ENCODE data around the gene BEST2.
"Not testable (repeated sequence)": the region's sequence is repeated elsewhere in the genome, so short reads cannot be mapped to it uniquely, and the experiment has no call there.

Gene BEST2

GRCh38 chr19:12788042-12788681 is 36.6 kb downstream of the BEST2 start:
- DNase-seq (ENCODE audit: low spot score): no peak

- peak; percentile 55 for DNase-seq (ENCODE audit: low spot score)
Observed at GRCh38 chr19:12788682-12789097, 37.1 kb downstream of the BEST2 start.

GRCh38 chr19:12789098-12789903 is 37.7 kb downstream of the BEST2 start:
- DNase-seq (ENCODE audit: low spot score): peak; percentile 3

GRCh38 chr19:12789904-12790619 is 38.5 kb downstream of the BEST2 start:
- peak; percentile 95 for DNase-seq (ENCODE audit: low spot score)

- peak; percentile 1 for DNase-seq (ENCODE audit: low spot score)
Observed at GRCh38 chr19:12790628-12791344, 39.2 kb downstream of the BEST2 start.

- DNase-seq (ENCODE audit: low spot score): peak; percentile 93
Observed at GRCh38 chr19:12791345-12792050, 39.9 kb downstream of the BEST2 start, which contains the start of gene JUNB. TSS of gene JUNB (plus strand) at chr19:12791486. CDS start at chr19:12791772, 286 bp downstream.

- DNase-seq (ENCODE audit: low spot score): peak; percentile 2
Observed at GRCh38 chr19:12792051-12792852, 40.7 kb downstream of the BEST2 start.

- DNase-seq (ENCODE audit: low spot score): no peak
Observed at GRCh38 chr19:12792853-12793289, 41.3 kb downstream of the BEST2 start.

GRCh38 chr19:12793290-12794195 is 42.0 kb downstream of the BEST2 start:
- DNase-seq (ENCODE audit: low spot score): peak; percentile 97

GRCh38 chr19:12794196-12794941 is 42.8 kb downstream of the BEST2 start:
- DNase-seq (ENCODE audit: low spot score): peak; percentile 2

- no peak for DNase-seq (ENCODE audit: low spot score)
Observed at GRCh38 chr19:12794971-12795381, 43.4 kb downstream of the BEST2 start.

GRCh38 chr19:12796146-12797071 is 44.8 kb downstream of the BEST2 start:
- DNase-seq (ENCODE audit: low spot score): peak; percentile 66

GRCh38 chr19:12797141-12797587 is 45.6 kb downstream of the BEST2 start:
- no peak for DNase-seq (ENCODE audit: low spot score)

GRCh38 chr19:12797607-12798006 is 46.0 kb downstream of the BEST2 start:
- not testable (repeated sequence) for DNase-seq (ENCODE audit: low spot score)

- DNase-seq (ENCODE audit: low spot score): no peak
Observed at GRCh38 chr19:12799742-12800465, 48.3 kb downstream of the BEST2 start.

- no peak for DNase-seq (ENCODE audit: low spot score)
Observed at GRCh38 chr19:12800466-12800770, 48.8 kb downstream of the BEST2 start.

GRCh38 chr19:12800923-12801465 is 49.4 kb downstream of the BEST2 start:
- no peak for DNase-seq (ENCODE audit: low spot score)
